VCaP (cell line): Measurements from ENCODE around the gene SF3B4.
A peak's percentile ranks its signal among the peaks of the same experiment; 100 is the strongest.

Experiments used
- H3K27ac ChIP-seq: fragments of 450-650 bp; 2 replicates; pipeline ENCODE4 v1.5.1; 2017
- CTCF ChIP-seq: fragments of 450-650 bp; conservative IDR thresholded peaks from 2 replicates; pipeline ENCODE4 v1.5.1; 2017; ENCODE audit warnings: mild to moderate bottlenecking, moderate library complexity

SF3B4 gene

GRCh38 chr1:149927563-149928400, at the start of gene SF3B4:
TSS of gene SF3B4 (minus strand) at chr1:149927803. CDS start at chr1:149927759, 44 bp downstream.
- peak within 1 kb of the TSS; percentile 97 for H3K27ac ChIP-seq
- no peak for TF ChIP-seq CTCF

- TF ChIP-seq CTCF = no peak
- no peak overlapping the region for H3K27ac ChIP-seq
Measured at GRCh38 chr1:149977345-149977744, 49.7 kb upstream of the SF3B4 start.

- TF ChIP-seq CTCF = no peak
- H3K27ac ChIP-seq = no peak overlapping the region
Measured at GRCh38 chr1:149972547-149972946, 44.9 kb upstream of the SF3B4 start.

- no peak for TF ChIP-seq CTCF
- no peak overlapping the region for H3K27ac ChIP-seq
Measured at GRCh38 chr1:149967646-149968045, 40.0 kb upstream of the SF3B4 start.

- no peak overlapping the region for H3K27ac ChIP-seq
- no peak for TF ChIP-seq CTCF
Measured at GRCh38 chr1:149967041-149967440, 39.4 kb upstream of the SF3B4 start.

- no peak overlapping the region for H3K27ac ChIP-seq
- no peak for TF ChIP-seq CTCF
Measured at GRCh38 chr1:149966405-149966804, 38.8 kb upstream of the SF3B4 start.

GRCh38 chr1:149965440-149965839, 37.8 kb upstream of the SF3B4 start:
- H3K27ac ChIP-seq = no peak overlapping the region
- TF ChIP-seq CTCF = no peak
